ENCODE measurements around the gene SPATA20.

The SPATA20 gene

GRCh38 chr17:50581316-50581715 is 34.3 kb downstream of the SPATA20 start:
- DNase-seq = no peak

- no peak for DNase-seq
Measured at GRCh38 chr17:50582741-50583140, 35.8 kb downstream of the SPATA20 start.

- no peak for DNase-seq
Measured at GRCh38 chr17:50583641-50584040, 36.7 kb downstream of the SPATA20 start.

GRCh38 chr17:50584116-50584515 is 37.1 kb downstream of the SPATA20 start:
- DNase-seq = no peak

- no peak for DNase-seq
Measured at GRCh38 chr17:50584749-50585148, 37.8 kb downstream of the SPATA20 start.

- no peak for DNase-seq
Measured at GRCh38 chr17:50585346-50585745, 38.4 kb downstream of the SPATA20 start.

- no peak for DNase-seq
Measured at GRCh38 chr17:50585891-50586290, 38.9 kb downstream of the SPATA20 start.

GRCh38 chr17:50586421-50587247 is 39.7 kb downstream of the SPATA20 start:
- DNase-seq = no peak

GRCh38 chr17:50587571-50587970 is 40.6 kb downstream of the SPATA20 start:
- DNase-seq = no peak

GRCh38 chr17:50588391-50589049 is 41.5 kb downstream of the SPATA20 start:
- DNase-seq = no peak

GRCh38 chr17:50589095-50589705 is 42.2 kb downstream of the SPATA20 start:
- no peak for DNase-seq

- DNase-seq = no peak
Measured at GRCh38 chr17:50590946-50591737, 44.2 kb downstream of the SPATA20 start.

- DNase-seq = no peak
Measured at GRCh38 chr17:50593321-50593720, 46.3 kb downstream of the SPATA20 start.

GRCh38 chr17:50594128-50594823 is 47.3 kb downstream of the SPATA20 start:
- DNase-seq = no peak

- no peak for DNase-seq
Measured at GRCh38 chr17:50594892-50595291, 47.9 kb downstream of the SPATA20 start.

- no peak for DNase-seq
Measured at GRCh38 chr17:50596191-50597037, 49.4 kb downstream of the SPATA20 start.

GRCh38 chr17:50598487-50598886 is 51.5 kb downstream of the SPATA20 start:
- no peak for DNase-seq

GRCh38 chr17:50599606-50600005 is 52.6 kb downstream of the SPATA20 start:
- no peak for DNase-seq

GRCh38 chr17:50601823-50602375 is 54.9 kb downstream of the SPATA20 start:
- no peak for DNase-seq

- DNase-seq = no peak
Measured at GRCh38 chr17:50602836-50603235, 55.9 kb downstream of the SPATA20 start.

GRCh38 chr17:50603340-50603739 is 56.4 kb downstream of the SPATA20 start:
- DNase-seq = no peak

Data from CD4-positive, alpha-beta T cell treated with Interleukin-17A for 4 hours (primary cell).